Measurements from ENCODE around the gene UAP1.

GRCh38 chr1:162617513-162617912 lies 56.0 kb downstream of the UAP1 start:
- TF ChIP-seq CTCF (IDR thresholded peaks at IDR 0.05) (no peak), POLR2A (IDR thresholded peaks at IDR 0.05) (no peak)

All from body of pancreas (tissue), 4 donors.